IMR-90 (cell line): ENCODE data around the gene RAD51B.

Source experiments
- POLR2A ChIP-seq: IDR thresholded peaks from 2 replicates; pipeline ENCODE4 v1.6.1; 2012; ENCODE audit warnings: mild to moderate bottlenecking, low read depth, low read length
- RAD21 ChIP-seq: IDR thresholded peaks from 2 replicates; pipeline ENCODE4 v1.6.1; 2012; ENCODE audit warnings: low read length, improper control_type of control experiment
- TF ChIP-seq, protein P1 (sequence below): conservative IDR thresholded peaks from 2 replicates; pipeline ENCODE4 v1.5.1; 2012; ENCODE audit warnings: mild to moderate bottlenecking, low read depth, low read length, improper control_type of control experiment

DNA sequence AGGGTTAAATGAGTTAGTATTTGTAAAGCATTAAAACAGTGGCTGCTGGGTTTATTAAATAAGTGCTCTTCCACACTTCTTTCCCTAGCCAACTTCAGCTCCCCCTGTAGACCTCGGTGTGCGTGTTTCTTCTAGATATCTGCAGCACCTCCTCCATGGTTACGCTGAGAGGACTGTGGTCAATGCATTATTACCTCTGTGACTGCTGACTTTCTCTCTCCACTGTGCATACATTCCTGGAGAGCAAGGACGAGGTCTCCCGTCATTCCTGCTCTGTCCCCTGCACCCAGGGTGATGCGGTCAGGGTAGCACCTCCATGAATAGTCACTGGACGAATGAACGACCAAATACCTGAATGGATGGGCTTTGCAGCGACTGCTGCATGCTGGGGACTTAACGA, 928.7 kb downstream of the RAD51B start:
- TF ChIP-seq, protein P1, sequence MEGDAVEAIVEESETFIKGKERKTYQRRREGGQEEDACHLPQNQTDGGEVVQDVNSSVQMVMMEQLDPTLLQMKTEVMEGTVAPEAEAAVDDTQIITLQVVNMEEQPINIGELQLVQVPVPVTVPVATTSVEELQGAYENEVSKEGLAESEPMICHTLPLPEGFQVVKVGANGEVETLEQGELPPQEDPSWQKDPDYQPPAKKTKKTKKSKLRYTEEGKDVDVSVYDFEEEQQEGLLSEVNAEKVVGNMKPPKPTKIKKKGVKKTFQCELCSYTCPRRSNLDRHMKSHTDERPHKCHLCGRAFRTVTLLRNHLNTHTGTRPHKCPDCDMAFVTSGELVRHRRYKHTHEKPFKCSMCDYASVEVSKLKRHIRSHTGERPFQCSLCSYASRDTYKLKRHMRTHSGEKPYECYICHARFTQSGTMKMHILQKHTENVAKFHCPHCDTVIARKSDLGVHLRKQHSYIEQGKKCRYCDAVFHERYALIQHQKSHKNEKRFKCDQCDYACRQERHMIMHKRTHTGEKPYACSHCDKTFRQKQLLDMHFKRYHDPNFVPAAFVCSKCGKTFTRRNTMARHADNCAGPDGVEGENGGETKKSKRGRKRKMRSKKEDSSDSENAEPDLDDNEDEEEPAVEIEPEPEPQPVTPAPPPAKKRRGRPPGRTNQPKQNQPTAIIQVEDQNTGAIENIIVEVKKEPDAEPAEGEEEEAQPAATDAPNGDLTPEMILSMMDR: no peak
- TF ChIP-seq POLR2A (no peak), RAD21 (no peak)
